Large intestine (tissue), 3 donors: ENCODE data around the gene CXCL17. TPM values are rescaled to one million over a fixed set of nuclear protein-coding genes. Genes with fewer than 3 reads are reported as not detected.
A peak's percentile ranks its signal among the peaks of the same experiment; 100 is the strongest.
"Not testable (repeated sequence)": the region's sequence is repeated elsewhere in the genome, so short reads cannot be mapped to it uniquely, and the experiment has no call there.

Experiments
- DNase-seq, 2 donors: peaks; one replicate each; pipeline versions ENCODE4 v3.0.0 to v3.0.0-alpha.2; 2013
- H3K27ac ChIP-seq: one replicate; pipeline ENCODE4 v1.5.1; 2013; ENCODE audit warnings: low read length
- H3K27me3 ChIP-seq: 2 replicates; pipeline ENCODE4 v1.6.1; 2013; ENCODE audit warnings: low read length; ENCODE audit not compliant: control insufficient read depth, insufficient read depth
- H3K36me3 ChIP-seq: 2 replicates; pipeline ENCODE4 v1.6.1; 2013; ENCODE audit warnings: low read length; ENCODE audit not compliant: control insufficient read depth, insufficient read depth
- H3K4me1 ChIP-seq: one replicate; pipeline ENCODE4 v1.6.1; 2013; ENCODE audit warnings: low read length; ENCODE audit not compliant: control insufficient read depth, insufficient read depth
- H3K4me3 ChIP-seq: one replicate; pipeline ENCODE4 v1.5.1; 2013; ENCODE audit warnings: low read length
- H3K9me3 ChIP-seq: one replicate; pipeline ENCODE4 v1.6.1; 2013; ENCODE audit warnings: mild to moderate bottlenecking, low read depth, low read length, moderate library complexity; ENCODE audit not compliant: control insufficient read depth
- WGBS: methylation state at CpG from one replicate; pipeline ENCODE4 v1.1.5; 2013; ENCODE audit warnings: low lambda C conversion rate; ENCODE audit not compliant: insufficient coverage; 5-methylcytosine and 5-hydroxymethylcytosine counted together
- polyA plus RNA-seq: library from polyadenylated mRNA; unstranded; fragments of 120-200 nt; gene quantifications from one replicate; pipeline ENCODE4 v1.2.1, GENCODE V29; 2013

Gene CXCL17
- polyA plus RNA-seq, 1 donor = 0.07 TPM

- DNase-seq = no peak
- no peak overlapping the region for H3K4me3 ChIP-seq
- H3K27ac ChIP-seq = no peak overlapping the region
- WGBS = 83% methylated on average over 1 of the region's 5 CpGs
- no peaks in the 10 kb centered on the region for H3K36me3 ChIP-seq
- H3K4me1 ChIP-seq = peaks cover 3% of the 10 kb centered on the region
- H3K9me3 ChIP-seq = no peaks in the 10 kb centered on the region
- no peaks in the 10 kb centered on the region for H3K27me3 ChIP-seq
Measured at GRCh38 chr19:42466521-42467182, 23.9 kb upstream of the CXCL17 start.

- Histone ChIP-seq H3K4me3 (no peak overlapping the region), H3K4me1 (peaks cover 3% of the 10 kb centered on the region), H3K27me3 (no peaks in the 10 kb centered on the region), H3K9me3 (no peaks in the 10 kb centered on the region), H3K36me3 (no peaks in the 10 kb centered on the region), H3K27ac (no peak overlapping the region)
- DNase-seq = no peak
- whole genome bisulfite sequencing = no CpG with 5 or more reads among the region's 5 CpGs
Measured at GRCh38 chr19:42465827-42466280, 23.1 kb upstream of the CXCL17 start.

- Histone ChIP-seq H3K36me3 (no peaks in the 10 kb centered on the region), H3K27ac (peak overlapping the region; percentile 8), H3K27me3 (no peaks in the 10 kb centered on the region), H3K9me3 (no peaks in the 10 kb centered on the region), H3K4me3 (no peak overlapping the region), H3K4me1 (peaks cover 3% of the 10 kb centered on the region)
- DNase-seq = no peak
- WGBS = no CpG with 5 or more reads among the region's 4 CpGs
Measured at GRCh38 chr19:42461700-42462324, 19.1 kb upstream of the CXCL17 start.

- H3K9me3 ChIP-seq, H3K4me3 ChIP-seq, DNase-seq, H3K36me3 ChIP-seq, H3K27ac ChIP-seq, H3K27me3 ChIP-seq, H3K4me1 ChIP-seq: not testable (repeated sequence)
- WGBS = 88% methylated on average over 4 of the region's 8 CpGs
Measured at GRCh38 chr19:42461231-42461630, 18.5 kb upstream of the CXCL17 start.

- no peaks in the 10 kb centered on the region for H3K27me3 ChIP-seq
- no peak for DNase-seq
- no peaks in the 10 kb centered on the region for H3K9me3 ChIP-seq
- no peaks in the 10 kb centered on the region for H3K36me3 ChIP-seq
- no CpG with 5 or more reads among the region's 2 CpGs for WGBS
- no peak overlapping the region for H3K27ac ChIP-seq
- H3K4me1 ChIP-seq = peaks cover 10% of the 10 kb centered on the region
- H3K4me3 ChIP-seq = no peak overlapping the region
Measured at GRCh38 chr19:42459926-42460325, 17.2 kb upstream of the CXCL17 start.

GRCh38 chr19:42455621-42456081 lies 12.9 kb upstream of the CXCL17 start:
- H3K4me1 ChIP-seq = peaks cover 20% of the 10 kb centered on the region
- peak; percentile 92 to 98 for DNase-seq

GRCh38 chr19:42455086-42455485 lies 12.3 kb upstream of the CXCL17 start:
- H3K9me3 ChIP-seq = no peaks in the 10 kb centered on the region
- peak overlapping the region; percentile 84 for H3K27ac ChIP-seq
- no CpG with 5 or more reads among the region's 2 CpGs for WGBS

More at GRCh38 chr19:42455621-42456081, 12.9 kb upstream of the CXCL17 start:
- H3K36me3 ChIP-seq = no peaks in the 10 kb centered on the region
- H3K4me3 ChIP-seq = no peak overlapping the region
- no peaks in the 10 kb centered on the region for H3K27me3 ChIP-seq
- no CpG with 5 or more reads among the region's 1 CpG for WGBS
- peak overlapping the region; percentile 84 for H3K27ac ChIP-seq
- no peaks in the 10 kb centered on the region for H3K9me3 ChIP-seq

GRCh38 chr19:42452590-42452989 lies 9.8 kb upstream of the CXCL17 start:
- Histone ChIP-seq H3K9me3 (no peaks in the 10 kb centered on the region), H3K27me3 (no peaks in the 10 kb centered on the region), H3K36me3 (no peaks in the 10 kb centered on the region), H3K27ac (peak overlapping the region; percentile 0), H3K4me3 (no peak overlapping the region), H3K4me1 (peaks cover 29% of the 10 kb centered on the region)
- 60% methylated on average over 1 of the region's 4 CpGs for WGBS
- no peak for DNase-seq

More at GRCh38 chr19:42455086-42455485, 12.3 kb upstream of the CXCL17 start:
- Histone ChIP-seq H3K27me3 (no peaks in the 10 kb centered on the region), H3K36me3 (no peaks in the 10 kb centered on the region), H3K4me1 (peaks cover 22% of the 10 kb centered on the region), H3K4me3 (no peak overlapping the region)
- peak in 1 of 2 donors; percentile 55 for DNase-seq

GRCh38 chr19:42450314-42450934 lies 7.7 kb upstream of the CXCL17 start:
- H3K9me3 ChIP-seq = no peaks in the 10 kb centered on the region
- H3K27ac ChIP-seq = peak overlapping the region; percentile 90
- WGBS = no CpG with 5 or more reads among the region's 3 CpGs
- DNase-seq = peak; percentile 96 to 97
- H3K27me3 ChIP-seq = no peaks in the 10 kb centered on the region
- no peak overlapping the region for H3K4me3 ChIP-seq
- H3K4me1 ChIP-seq = peaks cover 28% of the 10 kb centered on the region
- H3K36me3 ChIP-seq = no peaks in the 10 kb centered on the region

- peaks cover 34% of the 10 kb centered on the region for H3K4me1 ChIP-seq
- DNase-seq, H3K9me3 ChIP-seq, H3K36me3 ChIP-seq, H3K27me3 ChIP-seq, H3K27ac ChIP-seq, H3K4me3 ChIP-seq: not testable (repeated sequence)
- no CpG with 5 or more reads among the region's 5 CpGs for WGBS
Measured at GRCh38 chr19:42448306-42448705, 5.6 kb upstream of the CXCL17 start.
